MM.1S (cell line): ENCODE data around the gene IBTK.
"Not testable (repeated sequence)": the region's sequence is repeated elsewhere in the genome, so short reads cannot be mapped to it uniquely, and the experiment has no call there.

Source experiments
- DNase-seq: peaks from one replicate; pipeline ENCODE4 v3.0.0-alpha.2; 2015
- H2AFZ ChIP-seq: fragments of 300-600 bp; sonication (generic); 2 replicates; pipeline ENCODE4 v1.6.0; 2016; ENCODE audit warnings: antibody characterized with exemption, low read length
- H3F3A ChIP-seq: fragments of 300-600 bp; sonication (generic); 2 replicates; pipeline ENCODE4 v1.6.1; 2016; ENCODE audit warnings: mild to moderate bottlenecking, antibody characterized with exemption, low read length, moderate library complexity, mixed read lengths; ENCODE audit not compliant: insufficient read depth
- H3K27ac ChIP-seq: fragments of 300-600 bp; sonication (generic); 2 replicates; pipeline ENCODE4 v1.5.1; 2016; ENCODE audit warnings: mild to moderate bottlenecking, low read length
- H3K27me3 ChIP-seq: fragments of 300-600 bp; sonication (generic); replicated peaks from 2 replicates; pipeline ENCODE4 v1.6.0; 2016; ENCODE audit warnings: low read length; ENCODE audit not compliant: insufficient read depth
- H3K36me3 ChIP-seq: fragments of 300-600 bp; sonication (generic); replicated peaks from 2 replicates; pipeline ENCODE4 v1.6.1; 2016; ENCODE audit warnings: mild to moderate bottlenecking, low read length, mixed read lengths; ENCODE audit not compliant: insufficient read depth
- H3K4me1 ChIP-seq: fragments of 300-600 bp; sonication (generic); 2 replicates; pipeline ENCODE4 v1.6.1; 2016; ENCODE audit warnings: low read length, mixed read lengths
- H3K4me2 ChIP-seq: fragments of 300-600 bp; sonication (generic); 2 replicates; pipeline ENCODE4 v1.6.0; 2016; ENCODE audit warnings: low read depth, low read length
- H3K4me3 ChIP-seq: fragments of 300-600 bp; sonication (generic); 2 replicates; pipeline ENCODE4 v1.5.1; 2016; ENCODE audit warnings: low read length, mixed read lengths
- H3K79me2 ChIP-seq: fragments of 300-600 bp; sonication (generic); 2 replicates; pipeline ENCODE4 v1.6.1; 2016; ENCODE audit warnings: mixed run types, low read length, mixed read lengths
- H3K9ac ChIP-seq: fragments of 300-600 bp; sonication (generic); 2 replicates; pipeline ENCODE4 v1.6.1; 2016; ENCODE audit warnings: low read length, mixed read lengths
- H3K9me2 ChIP-seq: fragments of 300-600 bp; sonication (generic); replicated peaks from 2 replicates; pipeline ENCODE4 v1.6.1; 2016; ENCODE audit warnings: mild to moderate bottlenecking, low read length, mixed read lengths; ENCODE audit not compliant: insufficient read depth
- H3K9me3 ChIP-seq: fragments of 300-600 bp; sonication (generic); replicated peaks from 2 replicates; pipeline ENCODE4 v1.6.1; 2016; ENCODE audit warnings: mild to moderate bottlenecking, low read length, mixed read lengths; ENCODE audit not compliant: insufficient read depth
- H4K20me1 ChIP-seq: fragments of 300-600 bp; sonication (generic); 2 replicates; pipeline ENCODE4 v1.6.1; 2016; ENCODE audit warnings: mild to moderate bottlenecking, low read length, moderate library complexity, mixed read lengths; ENCODE audit not compliant: insufficient read depth
- CTCF ChIP-seq: fragments of 300-600 bp; sonication (generic); IDR thresholded peaks from 2 replicates; pipeline ENCODE4 v1.5.1; 2016; ENCODE audit warnings: antibody characterized with exemption, low read length, mixed read lengths
- EZH2 ChIP-seq: fragments of 300-600 bp; sonication (generic); optimal IDR thresholded peaks from 2 replicates; pipeline ENCODE3; 2017; ENCODE audit warnings: low read depth, mild to moderate bottlenecking, antibody characterized with exemption, low read length, mixed read lengths
- EZH2phosphoT487 ChIP-seq: fragments of 300-600 bp; sonication (generic); IDR thresholded peaks from 2 replicates; pipeline ENCODE4 v1.6.1; 2018; ENCODE audit warnings: antibody characterized with exemption, low read length

Gene IBTK

GRCh38 chr6:82166493-82166892 is 81.1 kb downstream of the IBTK start:
- H3K27me3 ChIP-seq = no peaks in the 10 kb centered on the region
- no peaks in the 10 kb centered on the region for H3K9me3 ChIP-seq
- no peaks in the 10 kb centered on the region for H3K79me2 ChIP-seq
- no peaks in the 10 kb centered on the region for H3K9me2 ChIP-seq
- no peak overlapping the region for H3K4me2 ChIP-seq
- peaks cover 3% of the 10 kb centered on the region for H3K36me3 ChIP-seq
- no peaks in the 10 kb centered on the region for H3F3A ChIP-seq
- no peak for DNase-seq
- no peak overlapping the region for H3K4me3 ChIP-seq
- no peak for TF ChIP-seq EZH2phosphoT487
- TF ChIP-seq EZH2 = no peak
- no peak for TF ChIP-seq CTCF
- no peaks in the 10 kb centered on the region for H4K20me1 ChIP-seq
- no peak overlapping the region for H2AFZ ChIP-seq
- no peak overlapping the region for H3K27ac ChIP-seq
- H3K9ac ChIP-seq = no peak overlapping the region
- H3K4me1 ChIP-seq = no peaks in the 10 kb centered on the region

GRCh38 chr6:82160255-82160990 is 87.1 kb downstream of the IBTK start:
- Histone ChIP-seq H3K4me1 (no peaks in the 10 kb centered on the region), H3K9me2 (no peaks in the 10 kb centered on the region), H3K79me2 (no peaks in the 10 kb centered on the region), H3K9me3 (no peaks in the 10 kb centered on the region), H3K36me3 (no peaks in the 10 kb centered on the region), H3K27ac (no peak overlapping the region), H3K9ac (no peak overlapping the region), H3F3A (no peaks in the 10 kb centered on the region), H3K4me2 (no peak overlapping the region), H3K27me3 (no peaks in the 10 kb centered on the region), H4K20me1 (no peaks in the 10 kb centered on the region), H3K4me3 (no peak overlapping the region), H2AFZ (no peak overlapping the region)
- DNase-seq = no peak
- TF ChIP-seq EZH2phosphoT487 (no peak), CTCF (no peak), EZH2 (no peak)

GRCh38 chr6:82152786-82153185 is 94.8 kb downstream of the IBTK start:
- not testable (repeated sequence) for DNase-seq

GRCh38 chr6:82151147-82151546 is 96.4 kb downstream of the IBTK start:
- H3K9ac ChIP-seq, H4K20me1 ChIP-seq, H3K27ac ChIP-seq, DNase-seq, H2AFZ ChIP-seq, H3K4me2 ChIP-seq, H3K4me1 ChIP-seq, H3K27me3 ChIP-seq, H3K9me3 ChIP-seq, H3K4me3 ChIP-seq, H3K9me2 ChIP-seq, H3K36me3 ChIP-seq, H3F3A ChIP-seq, H3K79me2 ChIP-seq: not testable (repeated sequence)

More at GRCh38 chr6:82152786-82153185, 94.8 kb downstream of the IBTK start:
- H3K79me2 ChIP-seq, H3K9ac ChIP-seq, H3K4me1 ChIP-seq, H3K4me2 ChIP-seq, H3K9me2 ChIP-seq, H3K9me3 ChIP-seq, H3F3A ChIP-seq, H3K36me3 ChIP-seq, H4K20me1 ChIP-seq, H3K4me3 ChIP-seq, H2AFZ ChIP-seq, H3K27me3 ChIP-seq, H3K27ac ChIP-seq: not testable (repeated sequence)
